Measurements from ENCODE around the gene ZAR1L. TPM values are rescaled to one million over a fixed set of nuclear protein-coding genes. Genes with fewer than 3 reads are reported as not detected.

ZAR1L gene
- total and polyA plus RNA-seq, 9 of the 15 experiments (the other 6 are each of a cell fraction or from before 2014, with no cell fraction given): not detected

DNA sequence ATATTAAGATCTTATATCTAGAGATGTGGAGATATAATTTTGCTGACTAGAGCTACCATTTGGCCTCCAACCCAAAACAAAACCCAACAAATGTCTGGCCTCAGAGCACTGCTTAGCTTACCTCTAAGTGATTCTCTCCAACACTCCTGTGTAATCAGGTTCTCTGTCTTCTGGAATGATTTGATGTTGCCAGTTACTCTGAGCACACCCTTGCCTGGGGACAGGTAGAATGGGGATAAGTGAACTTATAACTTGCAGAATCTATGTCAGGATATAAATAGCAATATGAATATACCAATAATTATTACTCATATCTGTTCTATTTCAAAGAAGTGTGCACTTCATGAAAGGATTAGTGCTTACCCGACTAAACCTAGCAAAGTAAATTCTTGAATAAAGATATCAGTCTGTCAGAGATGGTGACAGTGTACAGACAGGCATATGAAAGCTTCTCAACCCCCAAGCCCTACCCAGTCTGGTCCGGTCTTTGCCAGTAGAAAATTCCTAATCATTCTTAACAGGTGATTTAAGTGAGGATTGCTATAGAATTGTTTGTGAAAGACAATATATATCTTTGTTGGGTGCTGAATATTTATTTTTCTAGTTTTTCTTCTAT lies 33.0 kb downstream of the ZAR1L start:
- in situ Hi-C loops (cut with MboI): no loop called here
- Histone ChIP-seq H3K27ac (ENCODE audit: extremely low read depth, low read depth, low read length) (no peak overlapping the region), H3K9ac (ENCODE audit: insufficient read depth in 1 of 2, low read depth in 2 of 2, low read length in 2 of 2) (no peak overlapping the region), H4K20me1 (replicated peaks; ENCODE audit: control insufficient read depth, insufficient read depth, low read length) (no peaks in the 10 kb centered on the region), H3K4me1 (replicated peaks in 1 of 2; ENCODE audit: control insufficient read depth in 2 of 2, insufficient read depth in 2 of 2, low read length in 2 of 2) (no peaks in the 10 kb centered on the region), H3K4me2 (ENCODE audit: insufficient read depth, low read length) (no peak overlapping the region), H2AFZ (ENCODE audit: low read depth, low read length) (no peak overlapping the region), H3K79me2 (ENCODE audit: control insufficient read depth, insufficient read depth, low read length) (no peaks in the 10 kb centered on the region), H3K27me3 (ENCODE audit: control insufficient read depth in 2 of 2, insufficient read depth in 2 of 2, low read length in 2 of 2) (peaks cover 3 to 6% of the 10 kb centered on the region in 2 experiments; a peak in 4 of 5 replicates), H3K4me3 (no peak overlapping the region), H3K9me3 (replicated peaks; ENCODE audit: control insufficient read depth, insufficient read depth, low read depth, low read length) (no peaks in the 10 kb centered on the region), H3K9me1 (ENCODE audit: control insufficient read depth, insufficient read depth, low read length) (no peaks in the 10 kb centered on the region), H3K36me3 (ENCODE audit: control insufficient read depth, insufficient read depth, low read length) (no peaks in the 10 kb centered on the region)
- no TSS peak for BruUV-seq (replicated peaks)
- TF ChIP-seq ZKSCAN1 (IDR thresholded peaks at IDR 0.05; ENCODE audit: low read depth, low read length) (no peak), PHF21A (IDR thresholded peaks at IDR 0.05; ENCODE audit: borderline replicate concordance, low read depth) (no peak), ESRRB (CRISPR knock-in tag; IDR thresholded peaks at IDR 0.05; ENCODE audit: borderline replicate concordance) (no peak)
- FAIRE-seq (no peak), DNase-seq (ENCODE audit: extremely low read depth in 1 of 4, low spot score in 3 of 4) (no peak), ATAC-seq (no peak)
- ChIA-PET CTCF (ENCODE audit: low intra/inter-chr PET ratio) (no interaction called here), POLR2A (no interaction called here)
- 0% methylated on average over 2 of the region's 2 CpGs for WGBS (ENCODE audit: insufficient coverage, low coverage, missing lambda C conversion rate)
- intact Hi-C loops (cut with micrococcal nuclease): no loop called here

DNA sequence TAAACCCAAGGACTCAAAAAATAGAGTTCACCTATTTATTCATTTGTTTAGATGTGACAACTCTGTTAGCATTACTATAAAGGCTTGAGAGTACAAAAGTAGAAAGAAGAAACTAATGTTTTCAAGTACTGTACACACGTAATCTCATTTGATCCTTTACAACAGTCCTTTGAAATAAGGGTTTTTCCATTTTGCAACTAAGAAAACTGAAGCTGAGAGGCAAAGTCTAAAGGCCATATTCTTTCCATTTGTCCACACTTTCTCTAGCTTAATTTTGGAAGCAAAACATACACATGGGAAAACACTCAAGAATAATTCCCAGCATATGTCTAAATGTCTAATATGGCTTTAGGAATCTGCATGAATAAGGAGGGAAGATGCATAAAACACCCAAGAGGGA lies 34.1 kb downstream of the ZAR1L start:
- H4K20me1 ChIP-seq (replicated peaks; ENCODE audit: control insufficient read depth, insufficient read depth, low read length): no peaks in the 10 kb centered on the region
- peaks cover 3 to 6% of the 10 kb centered on the region in 2 experiments; a peak in 4 of 5 replicates for H3K27me3 ChIP-seq (ENCODE audit: control insufficient read depth in 2 of 2, insufficient read depth in 2 of 2, low read length in 2 of 2)
- POLR2A ChIA-PET: interaction anchor here (0.6 to 1.3 kb wide), 2 partner anchors 9 to 1107 kb away, joined by 3 read pairs; no protein-coding TSS in a partner anchor
- in situ Hi-C loops (cut with MboI) (no loop called here), intact Hi-C loops (cut with micrococcal nuclease) (no loop called here)
- H3K9me3 ChIP-seq (replicated peaks; ENCODE audit: control insufficient read depth, insufficient read depth, low read depth, low read length): no peaks in the 10 kb centered on the region
- H3K79me2 ChIP-seq (ENCODE audit: control insufficient read depth, insufficient read depth, low read length): no peaks in the 10 kb centered on the region
- no peak for DNase-seq (ENCODE audit: extremely low read depth in 1 of 4, low spot score in 3 of 4)
- H3K4me2 ChIP-seq (ENCODE audit: insufficient read depth, low read length): no peak overlapping the region
- no peak overlapping the region for H2AFZ ChIP-seq (ENCODE audit: low read depth, low read length)
- H3K36me3 ChIP-seq (ENCODE audit: control insufficient read depth, insufficient read depth, low read length): no peaks in the 10 kb centered on the region
- WGBS (ENCODE audit: insufficient coverage, low coverage, missing lambda C conversion rate): 0% methylated on average over 1 of the region's 1 CpG
- H3K9me1 ChIP-seq (ENCODE audit: control insufficient read depth, insufficient read depth, low read length): no peaks in the 10 kb centered on the region
- TF ChIP-seq TAF15 (IDR thresholded peaks at IDR 0.05; ENCODE audit: low read depth, low read length) (no peak), FOXK2 (conservative IDR thresholded peaks at IDR 0.05 in 1 of 2, IDR thresholded peaks at IDR 0.05 in 1 of 2; ENCODE audit: low read depth in 2 of 2) (no peak), ZNF766 (CRISPR knock-in tag; conservative IDR thresholded peaks at IDR 0.05) (no peak), ASH1L (IDR thresholded peaks at IDR 0.05; ENCODE audit: borderline replicate concordance, low read depth, partially characterized antibody) (no peak)
- CTCF ChIA-PET (ENCODE audit: low intra/inter-chr PET ratio): no interaction called here
- H3K27ac ChIP-seq (ENCODE audit: extremely low read depth, low read depth, low read length): no peak overlapping the region
- ATAC-seq: no peak
- FAIRE-seq: no peak
- no TSS peak for BruUV-seq (replicated peaks)
- no peaks in the 10 kb centered on the region for H3K4me1 ChIP-seq (replicated peaks in 1 of 2; ENCODE audit: control insufficient read depth in 2 of 2, insufficient read depth in 2 of 2, low read length in 2 of 2)
- no peak overlapping the region for H3K4me3 ChIP-seq
- H3K9ac ChIP-seq (ENCODE audit: insufficient read depth in 1 of 2, low read depth in 2 of 2, low read length in 2 of 2): no peak overlapping the region

Measured in K562 (cell line).